Measurements from ENCODE around the gene BRSK2. TPM values are rescaled to one million over a fixed set of nuclear protein-coding genes. Genes with fewer than 3 reads are reported as not detected.
"Not testable (repeated sequence)": the region's sequence is repeated elsewhere in the genome, so short reads cannot be mapped to it uniquely, and the experiment has no call there.

BRSK2 gene
- total RNA-seq, 1 donor from 2014 or later = 59.9 TPM

GRCh38 chr11:1506981-1507380 is 117.2 kb downstream of the BRSK2 start:
- Mint-ChIP-seq H3K9me3 (no peaks in the 10 kb centered on the region), H3K27ac (ENCODE audit: unreplicated experiment) (peak overlapping the region; percentile 19), H3K4me3 (no peak overlapping the region), H3K4me1 (peaks cover 12% of the 10 kb centered on the region), H3K27me3 (ENCODE audit: low read depth) (no peaks in the 10 kb centered on the region), H3K36me3 (ENCODE audit: low read depth) (no peaks in the 10 kb centered on the region)
- TF ChIP-seq, protein P1, sequence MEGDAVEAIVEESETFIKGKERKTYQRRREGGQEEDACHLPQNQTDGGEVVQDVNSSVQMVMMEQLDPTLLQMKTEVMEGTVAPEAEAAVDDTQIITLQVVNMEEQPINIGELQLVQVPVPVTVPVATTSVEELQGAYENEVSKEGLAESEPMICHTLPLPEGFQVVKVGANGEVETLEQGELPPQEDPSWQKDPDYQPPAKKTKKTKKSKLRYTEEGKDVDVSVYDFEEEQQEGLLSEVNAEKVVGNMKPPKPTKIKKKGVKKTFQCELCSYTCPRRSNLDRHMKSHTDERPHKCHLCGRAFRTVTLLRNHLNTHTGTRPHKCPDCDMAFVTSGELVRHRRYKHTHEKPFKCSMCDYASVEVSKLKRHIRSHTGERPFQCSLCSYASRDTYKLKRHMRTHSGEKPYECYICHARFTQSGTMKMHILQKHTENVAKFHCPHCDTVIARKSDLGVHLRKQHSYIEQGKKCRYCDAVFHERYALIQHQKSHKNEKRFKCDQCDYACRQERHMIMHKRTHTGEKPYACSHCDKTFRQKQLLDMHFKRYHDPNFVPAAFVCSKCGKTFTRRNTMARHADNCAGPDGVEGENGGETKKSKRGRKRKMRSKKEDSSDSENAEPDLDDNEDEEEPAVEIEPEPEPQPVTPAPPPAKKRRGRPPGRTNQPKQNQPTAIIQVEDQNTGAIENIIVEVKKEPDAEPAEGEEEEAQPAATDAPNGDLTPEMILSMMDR (conservative IDR thresholded peaks at IDR 0.05) = no peak
- no peak for DNase-seq (ENCODE audit: low read depth, low spot score)

- H3K27ac Mint-ChIP-seq (ENCODE audit: unreplicated experiment) = no peak overlapping the region
- H3K4me3 Mint-ChIP-seq = no peak overlapping the region
Measured at GRCh38 chr11:1507381-1508140, 117.8 kb downstream of the BRSK2 start.

GRCh38 chr11:1508491-1508891 is 118.8 kb downstream of the BRSK2 start:
- TF ChIP-seq, protein P1 (conservative IDR thresholded peaks at IDR 0.05) = no peak
- H3K36me3 Mint-ChIP-seq (ENCODE audit: low read depth) = no peaks in the 10 kb centered on the region
- H3K4me1 Mint-ChIP-seq = peaks cover 18% of the 10 kb centered on the region
- H3K27me3 Mint-ChIP-seq (ENCODE audit: low read depth) = no peaks in the 10 kb centered on the region
- no peak overlapping the region for H3K4me3 Mint-ChIP-seq
- no peaks in the 10 kb centered on the region for H3K9me3 Mint-ChIP-seq
- no peak overlapping the region for H3K27ac Mint-ChIP-seq (ENCODE audit: unreplicated experiment)
- no peak for DNase-seq (ENCODE audit: low read depth, low spot score)

More at GRCh38 chr11:1507381-1508140, 117.8 kb downstream of the BRSK2 start:
- peaks cover 12% of the 10 kb centered on the region for H3K4me1 Mint-ChIP-seq
- no peaks in the 10 kb centered on the region for H3K27me3 Mint-ChIP-seq (ENCODE audit: low read depth)
- DNase-seq (ENCODE audit: low read depth, low spot score) = no peak
- H3K36me3 Mint-ChIP-seq (ENCODE audit: low read depth) = no peaks in the 10 kb centered on the region
- H3K9me3 Mint-ChIP-seq = no peaks in the 10 kb centered on the region
- TF ChIP-seq, protein P1 (conservative IDR thresholded peaks at IDR 0.05) = no peak

GRCh38 chr11:1508986-1509385 is 119.3 kb downstream of the BRSK2 start:
- Mint-ChIP-seq H3K9me3 (no peaks in the 10 kb centered on the region), H3K4me3 (no peak overlapping the region), H3K27me3 (ENCODE audit: low read depth) (no peaks in the 10 kb centered on the region)

DNA sequence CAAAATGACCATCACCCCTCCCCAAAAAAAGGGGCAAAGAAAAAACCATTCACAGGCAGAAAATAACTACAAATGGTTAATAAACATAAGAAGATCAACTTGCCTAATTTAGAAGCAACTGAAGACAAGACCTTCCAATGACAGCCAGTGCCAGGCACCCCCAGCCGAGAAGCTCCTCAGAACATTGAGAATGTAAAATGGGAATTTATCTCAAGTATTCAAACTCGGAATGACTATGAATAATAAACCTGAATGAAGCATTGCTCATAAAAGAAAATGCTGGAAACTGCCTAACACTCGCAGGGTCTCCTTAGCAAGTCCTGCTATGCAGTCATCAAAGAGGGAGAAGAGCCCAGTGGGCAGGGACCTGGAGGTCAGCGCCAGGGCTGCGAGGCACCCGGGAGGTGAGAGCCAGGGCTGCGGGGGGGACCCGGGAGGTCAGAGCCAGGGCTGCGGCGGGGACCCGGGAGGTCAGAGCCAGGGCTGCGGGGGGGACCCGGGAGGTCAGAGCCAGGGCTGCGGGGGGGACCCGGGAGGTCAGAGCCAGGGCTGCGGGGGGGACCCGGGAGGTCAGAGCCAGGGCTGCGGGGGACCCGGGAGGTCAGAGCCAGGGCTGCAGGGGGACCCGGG is 120.0 kb downstream of the BRSK2 start:
- TF ChIP-seq, protein P1 (conservative IDR thresholded peaks at IDR 0.05) = no peak
- no peaks in the 10 kb centered on the region for H3K36me3 Mint-ChIP-seq (ENCODE audit: low read depth)
- DNase-seq (ENCODE audit: low read depth, low spot score) = no peak
- H3K4me3 Mint-ChIP-seq = no peak overlapping the region
- no peaks in the 10 kb centered on the region for H3K9me3 Mint-ChIP-seq
- no peak overlapping the region for H3K27ac Mint-ChIP-seq (ENCODE audit: unreplicated experiment)
- H3K4me1 Mint-ChIP-seq = peaks cover 27% of the 10 kb centered on the region
- no peaks in the 10 kb centered on the region for H3K27me3 Mint-ChIP-seq (ENCODE audit: low read depth)

More at GRCh38 chr11:1508986-1509385, 119.3 kb downstream of the BRSK2 start:
- Mint-ChIP-seq H3K4me1 (peaks cover 21% of the 10 kb centered on the region), H3K36me3 (ENCODE audit: low read depth) (no peaks in the 10 kb centered on the region), H3K27ac (ENCODE audit: unreplicated experiment) (no peak overlapping the region)
- DNase-seq (ENCODE audit: low read depth, low spot score) = no peak
- TF ChIP-seq, protein P1 (conservative IDR thresholded peaks at IDR 0.05) = no peak

- not testable (repeated sequence) for H3K27me3 Mint-ChIP-seq (ENCODE audit: low read depth); H3K9me3 Mint-ChIP-seq
- peaks cover 27% of the 10 kb centered on the region for H3K4me1 Mint-ChIP-seq
Measured at GRCh38 chr11:1510351-1510750, 120.6 kb downstream of the BRSK2 start.

More at GRCh38 chr11:1510351-1510750, 120.6 kb downstream of the BRSK2 start:
- not testable (repeated sequence) for H3K36me3 Mint-ChIP-seq (ENCODE audit: low read depth); H3K27ac Mint-ChIP-seq (ENCODE audit: unreplicated experiment); DNase-seq (ENCODE audit: low read depth, low spot score); H3K4me3 Mint-ChIP-seq
